IMR-90 (cell line): ENCODE measurements around the gene D2HGDH.

Experiments used
- BHLHE40 ChIP-seq: fragments of 150-350 bp; IDR thresholded peaks from 2 replicates; pipeline ENCODE4 v1.6.1; 2016; ENCODE audit warnings: mild to moderate bottlenecking, low read depth, low read length
- CEBPB ChIP-seq: IDR thresholded peaks from 2 replicates; pipeline ENCODE4 v1.6.1; 2012; ENCODE audit warnings: low read depth, low read length, improper control_type of control experiment
- CHD1 ChIP-seq: IDR thresholded peaks from 2 replicates; pipeline ENCODE4 v1.6.1; 2012; ENCODE audit warnings: low read depth, low read length, improper control_type of control experiment
- FOS ChIP-seq: fragments of 150-350 bp; IDR thresholded peaks from 2 replicates; pipeline ENCODE4 v1.6.1; 2016; ENCODE audit warnings: low read depth, low read length
- MXI1 ChIP-seq: IDR thresholded peaks from 2 replicates; pipeline ENCODE4 v1.6.1; 2012; ENCODE audit warnings: low read depth, mild to moderate bottlenecking, low read length, moderate library complexity, borderline replicate concordance
- POLR2A ChIP-seq: IDR thresholded peaks from 2 replicates; pipeline ENCODE4 v1.6.1; 2012; ENCODE audit warnings: mild to moderate bottlenecking, low read depth, low read length
- RAD21 ChIP-seq: IDR thresholded peaks from 2 replicates; pipeline ENCODE4 v1.6.1; 2012; ENCODE audit warnings: low read length, improper control_type of control experiment
- RFX5 ChIP-seq: IDR thresholded peaks from 2 replicates; pipeline ENCODE4 v1.8.0; 2012; ENCODE audit warnings: low read depth, mild to moderate bottlenecking, low read length, moderate library complexity
- SMC3 ChIP-seq: fragments of 150-350 bp; IDR thresholded peaks from 2 replicates; pipeline ENCODE4 v1.6.1; 2016; ENCODE audit warnings: low read depth, mild to moderate bottlenecking, antibody characterized with exemption, low read length, moderate library complexity
- USF2 ChIP-seq: fragments of 150-350 bp; IDR thresholded peaks from 2 replicates; pipeline ENCODE4 v1.6.1; 2017; ENCODE audit warnings: mild to moderate bottlenecking, antibody characterized with exemption, low read length, low read depth
- TF ChIP-seq, protein P1 (sequence below): conservative IDR thresholded peaks from 2 replicates; pipeline ENCODE4 v1.5.1; 2012; ENCODE audit warnings: mild to moderate bottlenecking, low read depth, low read length, improper control_type of control experiment

DNA sequence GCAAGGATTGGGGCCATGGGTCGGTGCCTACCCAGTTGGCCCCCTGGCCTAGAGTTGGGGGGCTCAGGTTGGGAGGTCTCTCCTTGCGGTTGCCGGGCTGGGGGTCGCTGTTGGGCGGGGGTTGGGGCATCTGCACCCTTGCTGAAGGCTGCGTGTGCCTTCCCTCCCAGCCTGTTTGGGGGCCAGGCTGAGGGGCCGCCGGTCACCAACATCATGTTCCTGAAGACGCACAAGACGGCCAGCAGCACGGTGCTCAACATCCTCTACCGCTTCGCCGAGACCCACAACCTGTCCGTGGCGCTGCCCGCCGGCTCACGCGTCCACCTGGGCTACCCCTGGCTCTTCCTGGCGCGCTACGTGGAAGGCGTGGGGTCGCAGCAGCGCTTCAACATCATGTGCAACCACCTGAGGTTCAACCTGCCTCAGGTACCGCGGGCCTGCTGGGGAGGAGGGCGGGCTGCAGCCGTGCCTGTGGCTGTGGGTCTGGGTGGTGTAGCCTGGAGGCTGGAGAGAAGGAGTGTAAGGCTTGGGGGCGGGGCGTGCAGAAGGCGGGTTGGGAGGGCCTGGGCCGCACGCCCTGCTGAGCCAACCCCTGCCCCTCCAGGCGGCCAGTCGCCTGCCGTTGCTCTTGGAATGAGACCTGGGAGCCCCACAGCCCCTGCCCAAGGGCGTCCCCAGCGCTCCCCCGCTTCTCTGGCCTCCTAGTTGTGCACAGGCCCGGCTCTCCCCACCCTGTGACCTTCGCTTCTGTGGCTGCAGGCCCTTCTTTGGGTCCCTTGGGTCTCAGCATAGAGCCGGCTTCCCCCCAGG is 67.4 kb downstream of the D2HGDH start:
- TF ChIP-seq POLR2A (no peak), MXI1 (no peak), RAD21 (no peak), CEBPB (no peak), BHLHE40 (no peak), RFX5 (no peak), FOS (no peak), CHD1 (no peak), USF2 (no peak), SMC3 (no peak)
- TF ChIP-seq, protein P1, sequence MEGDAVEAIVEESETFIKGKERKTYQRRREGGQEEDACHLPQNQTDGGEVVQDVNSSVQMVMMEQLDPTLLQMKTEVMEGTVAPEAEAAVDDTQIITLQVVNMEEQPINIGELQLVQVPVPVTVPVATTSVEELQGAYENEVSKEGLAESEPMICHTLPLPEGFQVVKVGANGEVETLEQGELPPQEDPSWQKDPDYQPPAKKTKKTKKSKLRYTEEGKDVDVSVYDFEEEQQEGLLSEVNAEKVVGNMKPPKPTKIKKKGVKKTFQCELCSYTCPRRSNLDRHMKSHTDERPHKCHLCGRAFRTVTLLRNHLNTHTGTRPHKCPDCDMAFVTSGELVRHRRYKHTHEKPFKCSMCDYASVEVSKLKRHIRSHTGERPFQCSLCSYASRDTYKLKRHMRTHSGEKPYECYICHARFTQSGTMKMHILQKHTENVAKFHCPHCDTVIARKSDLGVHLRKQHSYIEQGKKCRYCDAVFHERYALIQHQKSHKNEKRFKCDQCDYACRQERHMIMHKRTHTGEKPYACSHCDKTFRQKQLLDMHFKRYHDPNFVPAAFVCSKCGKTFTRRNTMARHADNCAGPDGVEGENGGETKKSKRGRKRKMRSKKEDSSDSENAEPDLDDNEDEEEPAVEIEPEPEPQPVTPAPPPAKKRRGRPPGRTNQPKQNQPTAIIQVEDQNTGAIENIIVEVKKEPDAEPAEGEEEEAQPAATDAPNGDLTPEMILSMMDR: no peak
